Dermis blood vessel endothelial cell (primary cell): ENCODE measurements around the gene NCAPH2. TPM values are rescaled to one million over a fixed set of nuclear protein-coding genes. Genes with fewer than 3 reads are reported as not detected.

Experiments
- DNase-seq: peaks from one replicate; pipeline ENCODE4 v3.0.0; 2010
- total RNA-seq: library from RNA; depleted of rRNA; stranded (reverse); fragments of >200 nt; gene quantifications from 2 replicates; pipeline ENCODE4 v1.2.3, GENCODE V29; 2014

NCAPH2 gene
- 30.1 and 37.1 TPM in 2 replicates for total RNA-seq

DNA sequence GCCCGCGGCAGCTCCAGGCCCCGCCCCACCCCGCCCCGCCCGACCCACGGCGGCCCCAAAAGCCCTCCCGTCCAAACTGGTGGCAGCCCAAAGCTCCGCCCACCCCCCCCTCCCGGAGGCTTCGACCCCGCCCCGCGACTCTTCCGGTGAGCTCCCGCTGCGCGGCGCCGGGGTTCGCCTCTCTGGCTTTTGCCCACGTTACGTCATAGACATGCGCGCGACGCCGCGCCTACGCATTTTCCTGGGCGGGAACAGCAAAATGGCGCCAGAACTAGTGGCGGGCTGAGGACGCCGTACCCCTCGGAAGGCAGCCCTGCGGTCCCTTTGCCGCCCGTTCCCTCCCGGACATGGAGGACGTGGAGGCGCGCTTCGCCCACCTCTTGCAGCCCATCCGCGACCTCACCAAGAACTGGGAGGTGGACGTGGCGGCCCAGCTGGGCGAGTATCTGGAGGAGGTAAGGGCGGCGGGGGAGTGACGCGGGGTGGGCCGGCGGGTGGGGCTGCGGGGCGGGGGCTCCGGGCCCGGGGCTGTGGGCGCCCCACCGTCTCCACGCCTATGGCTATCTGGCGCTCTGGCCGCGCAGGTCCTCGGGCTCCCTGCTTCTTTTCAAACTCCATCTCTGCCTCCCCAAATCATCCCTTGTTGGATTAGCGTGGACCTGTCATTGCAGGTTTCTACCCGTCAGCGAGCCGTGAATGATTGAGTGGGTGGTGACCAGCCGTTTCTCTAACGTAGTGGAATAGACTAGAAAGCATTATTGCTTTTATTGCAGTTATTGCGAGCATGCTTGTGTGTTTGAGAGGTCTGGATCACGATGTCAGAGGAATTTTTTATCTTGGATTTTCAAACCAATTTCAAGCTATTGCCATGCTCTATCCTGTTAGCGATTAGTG lies at the start of gene NCAPH2:
Gene NCAPH2, plus strand, starts transcription at position 234 of the 894 bp plus-strand sequence. Its CDS starts 114 bp downstream, at position 348.
- peak; percentile 98 for DNase-seq

DNA sequence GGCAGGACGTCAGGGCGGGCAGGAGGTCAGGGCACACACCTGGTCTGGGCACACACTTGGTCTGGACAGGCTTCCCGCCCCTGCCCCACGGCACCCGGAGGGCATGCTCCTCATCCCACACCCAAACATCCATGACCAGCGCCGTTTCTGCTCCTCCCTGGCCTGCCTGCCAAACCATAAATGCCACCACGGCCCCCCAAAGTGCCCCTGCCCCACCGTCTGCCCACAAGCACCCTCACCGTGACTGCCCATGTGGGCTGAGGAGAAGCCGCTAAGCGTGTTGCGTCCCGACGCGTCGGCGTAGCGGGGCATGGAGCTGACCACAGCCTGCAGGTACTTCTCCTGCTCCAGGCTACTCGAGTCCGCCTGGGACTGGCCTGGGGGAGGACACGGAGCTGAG lies 49.0 kb upstream of the NCAPH2 start:
- no peak for DNase-seq

DNA sequence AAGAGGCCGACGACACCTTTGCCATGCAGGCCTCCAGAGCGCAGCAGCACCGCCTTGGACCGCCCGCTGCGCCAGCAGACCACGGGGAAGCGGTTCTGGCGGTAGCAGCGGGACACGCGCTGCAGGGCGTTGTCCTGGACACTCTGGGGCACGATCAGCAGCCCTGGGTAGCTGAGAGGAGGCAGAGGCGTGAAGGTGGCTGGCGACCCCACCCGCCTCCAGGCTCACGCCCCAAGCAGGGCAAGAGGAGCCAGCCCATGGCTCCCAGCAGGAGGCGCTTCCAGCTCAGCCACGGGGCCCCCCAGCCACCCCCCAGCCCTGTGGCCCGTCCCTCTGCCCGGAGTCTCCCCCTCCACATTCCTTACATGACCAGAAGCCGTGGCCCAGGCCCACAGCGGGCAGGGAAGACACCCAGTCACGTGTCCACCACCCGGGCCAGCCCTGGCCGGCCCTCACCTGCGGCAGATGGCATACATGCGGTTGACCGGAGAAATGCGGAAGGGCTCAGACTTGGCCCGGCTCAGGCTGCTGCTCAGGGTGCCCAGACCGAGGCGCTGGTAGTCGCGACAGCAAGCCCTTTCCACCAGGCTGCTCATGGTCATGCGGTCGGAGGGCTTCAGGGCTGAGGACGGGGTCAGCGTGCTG lies 48.4 kb upstream of the NCAPH2 start:
- no peak for DNase-seq

DNA sequence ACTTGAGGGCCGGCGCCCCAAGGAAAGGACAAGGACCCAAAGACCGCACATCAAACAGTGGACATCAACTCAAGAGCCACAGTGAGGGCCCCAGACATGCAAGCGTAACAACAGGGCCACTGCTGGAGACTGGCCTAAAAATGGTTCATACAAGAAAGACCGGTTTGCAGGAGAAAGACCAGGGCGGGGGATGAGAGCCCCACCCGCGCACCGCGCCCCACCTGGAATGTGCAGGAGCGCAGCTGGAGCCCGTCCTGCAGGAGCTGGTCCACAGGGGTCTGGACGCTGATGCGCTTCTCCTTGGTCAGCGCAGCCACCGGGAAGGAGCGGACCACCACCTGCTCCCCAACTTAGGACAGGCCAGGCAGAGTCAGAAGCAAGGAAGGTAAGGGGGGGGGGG lies 47.1 kb upstream of the NCAPH2 start:
- no peak for DNase-seq

DNA sequence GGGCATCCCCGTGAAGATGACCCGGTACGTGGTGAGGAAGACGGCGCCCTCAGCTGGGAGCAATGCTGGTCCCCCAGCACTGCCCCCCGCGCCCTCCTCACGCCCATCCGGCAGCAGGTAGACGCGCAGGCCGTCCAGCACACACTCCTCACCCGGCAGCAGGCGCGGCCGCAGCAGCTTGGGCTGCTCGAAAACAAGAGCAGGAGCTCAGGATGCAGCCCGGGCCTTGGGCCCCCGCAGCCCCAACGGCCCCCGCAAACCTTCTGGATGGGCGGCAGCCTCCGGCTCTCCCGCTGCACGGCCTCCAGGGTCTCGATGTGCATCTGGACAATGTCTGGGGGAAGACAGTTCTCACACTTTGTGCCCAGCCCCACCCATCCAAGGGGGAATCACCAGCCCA lies 46.5 kb upstream of the NCAPH2 start:
- DNase-seq: no peak

DNA sequence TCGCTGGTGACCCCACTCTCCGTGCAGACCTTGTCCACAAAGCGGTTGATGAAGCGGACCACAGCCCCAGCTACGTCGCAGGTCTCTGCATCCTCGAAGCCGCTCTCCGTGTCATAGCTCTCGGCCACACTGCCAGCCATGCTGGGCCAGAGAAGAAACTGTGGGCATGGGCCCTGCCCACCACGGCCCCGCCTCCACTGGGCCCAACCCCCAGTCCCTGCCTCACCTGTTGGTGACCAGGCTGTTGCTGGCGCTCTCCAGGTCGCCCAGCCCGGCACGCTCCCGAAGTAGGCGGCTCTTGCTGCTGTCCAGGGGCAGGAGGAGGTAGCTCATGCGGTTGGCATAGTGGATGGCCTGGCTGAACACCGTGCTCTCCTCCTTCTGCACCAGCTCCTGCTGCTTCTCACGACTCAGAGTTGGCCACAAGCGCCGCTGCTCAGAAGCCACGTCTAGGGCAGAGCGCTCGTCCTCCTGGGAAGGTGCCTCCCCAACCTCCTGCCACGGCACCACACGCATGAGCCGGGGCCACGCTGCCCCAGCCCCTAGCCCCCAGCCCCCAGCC lies 46.0 kb upstream of the NCAPH2 start:
- DNase-seq: no peak

DNA sequence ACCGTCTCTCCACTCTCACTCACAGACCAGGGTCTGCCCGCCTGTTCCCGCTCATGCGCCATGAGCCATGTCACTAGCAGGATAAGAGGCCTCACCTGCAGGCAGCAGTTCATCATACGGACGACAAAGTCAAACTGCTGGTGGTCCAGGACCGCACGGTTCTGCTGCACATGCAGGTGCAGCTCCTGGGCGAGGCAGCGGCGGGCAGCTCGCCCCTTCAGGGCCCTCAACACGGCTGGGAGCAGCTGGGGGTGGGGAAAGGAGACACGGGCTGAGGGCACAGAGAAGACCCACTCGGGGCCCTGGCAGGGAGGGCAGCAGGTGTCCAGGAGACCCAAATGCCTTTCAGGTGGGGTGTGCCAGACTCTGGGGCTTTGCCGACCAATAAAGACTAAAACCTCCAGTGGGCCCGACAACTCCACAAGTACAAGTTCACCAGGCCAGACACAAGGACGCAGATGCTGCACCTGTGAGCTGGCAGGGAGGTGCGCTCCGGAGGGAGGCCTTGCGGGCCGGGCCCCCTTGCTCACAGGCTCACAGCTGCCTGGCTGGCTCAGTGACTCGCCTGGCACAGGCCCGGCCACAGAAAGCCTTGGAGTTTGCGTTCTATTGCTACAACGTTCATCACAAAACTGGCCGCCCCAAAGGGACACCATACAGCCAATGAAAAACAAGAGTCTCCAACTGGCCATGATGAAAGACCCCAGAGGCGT lies 44.7 kb upstream of the NCAPH2 start:
- DNase-seq: no peak

DNA sequence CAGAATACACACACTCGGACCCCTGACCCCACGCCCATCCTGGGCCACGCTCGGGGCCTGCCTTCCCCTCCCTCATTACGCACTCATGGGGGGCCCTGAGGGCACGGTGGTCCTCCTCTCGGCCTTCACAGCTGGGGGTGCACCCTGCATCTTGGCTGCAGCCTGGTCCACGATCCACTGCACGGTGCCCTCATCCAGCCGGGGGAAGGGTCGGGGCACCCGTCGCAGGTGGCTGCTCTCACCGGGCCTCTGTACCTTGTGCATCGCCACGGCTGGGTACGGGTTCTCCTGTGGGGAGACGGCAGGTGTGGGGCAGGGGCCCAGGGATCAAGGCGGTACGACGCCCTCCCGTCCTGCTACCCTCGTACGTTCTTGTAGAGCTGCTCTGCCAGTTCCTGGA lies 43.6 kb upstream of the NCAPH2 start:
- DNase-seq: no peak

DNA sequence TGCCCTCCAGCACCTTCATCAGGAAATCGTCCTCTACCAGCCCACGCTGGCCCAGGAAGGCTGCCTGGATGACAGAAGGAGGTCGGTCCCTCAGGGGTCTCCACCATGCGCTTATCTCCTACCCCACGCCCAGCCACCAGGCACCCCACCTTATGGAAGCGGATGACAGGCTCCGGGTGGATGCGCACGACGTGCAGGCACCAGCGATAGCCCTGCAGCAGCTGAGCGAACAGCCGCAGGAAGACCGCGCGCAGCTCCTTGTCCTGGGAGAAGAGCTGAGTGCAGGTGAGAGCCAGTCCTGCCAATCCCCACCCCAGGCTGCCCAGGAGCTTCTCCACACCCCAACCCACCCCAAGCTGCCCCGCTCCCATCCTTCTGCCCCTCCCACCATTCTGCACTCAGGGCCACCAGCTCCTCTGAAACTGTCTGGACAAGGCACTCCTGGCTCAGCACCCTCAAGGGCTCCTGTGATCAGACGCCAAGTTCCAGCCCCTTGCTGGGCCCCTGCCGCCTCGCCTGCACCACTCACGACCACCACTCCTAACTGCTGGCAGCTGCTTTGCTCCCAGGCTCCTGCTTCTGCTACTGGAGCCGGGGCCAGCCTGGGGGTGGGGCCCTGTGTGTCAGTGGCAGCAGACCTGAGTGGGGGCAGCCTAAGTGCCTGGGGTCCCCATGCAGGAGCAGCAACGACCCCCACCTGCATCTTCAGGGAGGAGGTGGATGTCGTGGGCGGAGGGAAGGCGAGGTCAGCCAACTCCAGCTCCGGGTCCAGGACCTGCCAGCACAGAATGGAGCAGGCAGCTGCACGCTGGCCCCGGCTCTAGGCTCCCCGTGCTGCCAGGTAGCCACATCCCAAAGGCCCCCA lies 42.7 kb upstream of the NCAPH2 start:
- DNase-seq: no peak

DNA sequence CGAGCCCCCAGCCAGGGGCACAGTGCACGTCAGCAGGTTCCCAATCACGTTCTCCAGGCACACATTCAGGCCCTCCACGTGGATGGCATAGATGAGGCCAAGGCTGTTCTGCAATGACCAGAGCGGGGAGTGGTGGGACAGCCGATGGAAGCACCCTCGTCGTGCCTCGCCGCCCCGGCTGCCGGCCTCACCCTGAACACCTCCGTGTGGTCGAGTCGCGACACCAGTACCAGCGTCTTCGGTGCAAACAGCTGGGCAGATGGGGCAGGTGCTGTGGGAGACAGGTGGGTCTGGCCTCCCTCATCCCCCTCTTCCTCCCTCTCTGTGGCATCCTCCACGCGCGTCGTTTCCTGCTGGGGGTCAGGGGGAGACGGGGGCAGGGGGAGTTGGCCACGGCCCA lies 40.7 kb upstream of the NCAPH2 start:
- DNase-seq: no peak

DNA sequence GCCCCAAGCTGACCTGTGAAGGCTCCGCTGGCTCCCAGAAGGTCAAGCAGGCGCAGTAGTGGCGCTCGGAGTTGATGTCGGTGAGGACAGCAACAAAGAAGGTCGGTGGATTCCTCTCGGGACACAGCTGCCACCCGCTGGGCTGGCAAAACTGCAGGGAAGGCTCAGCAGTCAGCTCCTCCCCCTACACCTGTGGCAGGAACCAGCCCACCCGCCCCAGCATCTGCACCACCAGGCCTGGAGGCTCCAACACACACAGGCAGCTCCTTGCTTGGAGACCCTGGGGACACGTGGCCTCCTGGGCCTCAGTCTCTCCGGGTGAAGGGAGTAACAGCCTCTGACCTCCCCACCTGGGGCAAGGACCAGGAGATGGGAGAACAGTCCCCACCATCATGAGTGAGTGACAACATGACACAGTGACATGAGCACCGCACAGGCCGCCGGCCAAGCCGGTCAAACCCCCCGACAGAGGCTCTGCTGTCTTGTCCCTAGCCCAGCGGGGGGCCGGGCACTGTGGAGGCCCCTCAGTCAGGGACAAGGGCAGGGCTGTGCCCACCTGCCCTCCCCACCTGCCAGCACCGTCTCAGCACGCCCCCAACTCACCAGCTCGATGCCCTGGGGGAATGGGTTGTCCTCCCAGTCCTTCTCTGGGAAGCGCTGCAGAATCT lies 40.1 kb upstream of the NCAPH2 start:
- DNase-seq: no peak

DNA sequence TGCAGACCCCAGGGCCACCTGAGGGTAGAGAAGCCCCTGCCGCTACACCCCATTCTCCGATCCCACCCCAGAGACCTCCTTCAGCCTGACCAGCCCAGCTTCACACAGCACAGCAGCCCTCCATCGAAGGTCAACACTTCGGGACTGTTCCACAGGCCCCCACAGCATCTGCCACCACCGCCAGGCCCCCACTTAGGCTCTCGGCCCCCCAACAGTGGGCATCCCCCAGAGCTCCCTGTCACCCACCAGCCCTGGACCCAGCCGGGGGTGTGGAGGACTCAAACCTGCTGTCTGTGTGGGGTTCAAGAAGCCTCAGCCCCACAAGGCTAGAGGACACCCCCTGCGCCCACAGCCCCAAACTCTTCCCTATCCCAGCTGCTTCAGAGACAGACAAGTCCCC lies 39.4 kb upstream of the NCAPH2 start:
- no peak for DNase-seq

DNA sequence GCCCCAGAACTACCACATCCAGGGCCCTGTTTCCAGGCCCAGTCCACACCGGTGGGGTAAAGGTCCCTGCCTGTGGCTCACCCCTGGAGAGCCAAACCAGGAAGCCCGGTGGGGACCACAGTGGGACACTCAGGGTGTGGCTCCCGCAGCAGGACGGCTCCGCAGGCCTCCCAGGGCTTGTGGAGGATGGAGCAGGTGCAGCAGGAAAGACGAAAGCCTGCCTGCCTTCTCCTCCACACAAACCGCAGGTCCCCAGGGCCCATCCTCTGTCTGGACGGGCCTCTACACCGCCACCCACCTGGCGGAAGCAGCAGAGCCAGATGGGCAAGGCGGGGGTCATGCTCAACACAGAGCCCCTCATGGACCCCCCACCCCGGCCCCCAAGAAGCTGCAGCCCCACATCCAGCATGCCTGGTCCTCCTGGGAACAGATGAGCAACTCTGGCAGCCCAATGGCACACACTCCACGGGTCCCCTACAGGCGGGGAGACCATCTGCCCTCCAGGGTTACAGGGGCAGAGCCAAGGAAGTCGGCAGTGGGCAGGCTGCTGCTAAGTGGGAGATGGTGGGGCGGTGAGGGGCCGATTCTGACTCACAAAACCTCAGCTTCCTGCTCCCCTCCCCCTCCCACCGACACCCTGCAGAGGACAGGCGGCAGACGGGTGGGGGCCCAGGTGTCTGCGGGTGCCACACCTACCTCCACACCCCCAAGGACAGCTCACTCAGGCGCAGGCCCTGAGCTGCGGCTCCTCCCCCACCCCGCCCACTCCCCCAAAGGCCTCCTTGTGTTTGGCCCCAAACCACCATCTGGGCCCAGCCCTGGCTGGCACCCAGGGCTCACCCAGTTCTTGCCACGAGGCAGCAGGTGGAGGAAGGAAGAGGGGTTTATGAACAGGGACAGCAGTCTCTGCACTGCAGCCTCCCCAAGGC lies 38.4 kb upstream of the NCAPH2 start:
- DNase-seq: peak; percentile 31

DNA sequence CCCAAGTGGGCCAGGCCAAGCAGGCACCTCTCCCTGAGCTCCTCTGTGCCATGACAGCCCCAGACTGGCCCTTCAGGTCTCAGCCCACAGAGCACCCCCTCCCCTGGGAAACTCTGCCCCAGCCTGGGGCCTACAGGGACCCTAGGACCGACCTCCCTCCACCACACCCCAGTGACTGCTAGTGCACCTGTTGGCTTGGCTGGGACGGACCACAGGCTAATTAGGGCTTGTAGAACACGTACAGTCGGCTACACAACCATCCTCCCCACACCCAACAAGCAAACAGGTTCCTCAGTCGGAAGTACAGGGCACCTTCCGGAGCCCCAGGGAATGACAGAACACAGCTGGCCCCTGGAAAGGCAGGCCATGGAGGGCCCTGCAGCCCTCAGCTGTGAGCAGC lies 37.5 kb upstream of the NCAPH2 start:
- no peak for DNase-seq

DNA sequence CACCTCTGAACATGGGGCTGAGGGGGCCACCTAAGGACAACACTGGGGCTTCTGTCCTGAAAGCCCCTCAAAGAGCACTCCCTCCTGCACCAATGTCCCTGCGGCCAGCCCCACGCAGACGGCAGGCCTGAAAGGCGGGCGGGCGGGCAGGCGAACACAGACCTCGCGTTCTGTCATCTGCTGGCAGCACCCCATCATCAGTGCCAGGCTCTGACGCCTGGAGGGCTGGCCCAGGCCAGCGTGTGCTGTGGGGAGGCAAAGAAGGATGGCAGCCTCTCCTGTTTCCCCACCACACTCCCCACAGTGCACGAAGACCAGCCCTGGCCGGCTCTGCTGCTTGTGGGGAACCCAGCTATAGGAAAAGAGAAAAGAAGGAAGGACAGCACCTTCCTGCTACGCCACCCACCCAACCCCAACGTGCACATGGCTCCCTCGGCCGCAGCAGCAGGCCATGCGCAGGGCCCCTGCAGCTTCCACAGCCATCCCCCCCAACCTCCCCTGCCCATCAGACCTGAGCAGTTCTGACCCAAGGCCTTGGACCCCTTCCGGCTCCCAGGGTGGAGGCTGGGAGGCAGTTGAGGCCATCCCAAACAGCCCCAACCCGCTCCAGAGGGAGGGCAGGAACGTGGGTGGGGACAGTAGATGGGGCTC lies 36.7 kb upstream of the NCAPH2 start:
- no peak for DNase-seq

DNA sequence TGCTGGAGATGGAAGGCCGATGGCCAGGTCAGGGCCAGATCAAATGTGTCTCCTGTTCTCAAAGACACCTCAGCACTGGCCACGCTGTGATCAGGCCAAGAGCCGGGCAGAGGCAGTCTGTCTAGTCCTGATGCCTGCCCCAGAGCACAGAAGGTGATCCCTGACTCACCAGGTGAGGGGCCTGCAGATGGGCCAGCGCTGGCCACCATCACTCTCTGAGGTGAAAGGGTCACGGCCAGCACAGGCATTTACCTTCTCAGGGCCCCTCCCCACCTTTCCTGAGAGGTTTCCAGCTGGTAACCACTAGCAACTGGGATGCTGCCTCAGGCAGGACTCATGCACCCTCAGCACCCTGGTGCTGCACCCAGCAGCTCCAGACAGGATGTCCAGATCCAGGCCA lies 36.1 kb upstream of the NCAPH2 start:
- DNase-seq: no peak

DNA sequence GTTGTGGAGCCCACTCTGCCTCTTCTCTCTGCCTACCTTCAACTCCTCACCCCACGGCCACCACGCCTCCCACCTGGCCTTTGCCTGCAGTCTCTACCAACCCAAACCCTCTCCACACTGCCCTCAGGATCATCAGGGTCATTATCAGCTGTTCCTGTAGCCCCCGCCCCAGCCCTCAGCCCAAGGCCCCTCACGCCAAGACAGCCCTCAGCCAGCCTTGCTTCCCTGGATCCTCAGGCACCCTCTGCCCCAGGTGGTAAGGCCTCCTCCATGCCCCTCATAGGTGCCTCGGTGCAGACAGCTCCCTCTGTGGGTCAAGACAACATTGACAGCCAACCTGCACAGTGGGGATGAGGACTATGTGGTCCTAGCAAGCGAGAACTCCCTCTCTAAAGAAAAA lies 34.9 kb upstream of the NCAPH2 start:
- peak; percentile 42 for DNase-seq

DNA sequence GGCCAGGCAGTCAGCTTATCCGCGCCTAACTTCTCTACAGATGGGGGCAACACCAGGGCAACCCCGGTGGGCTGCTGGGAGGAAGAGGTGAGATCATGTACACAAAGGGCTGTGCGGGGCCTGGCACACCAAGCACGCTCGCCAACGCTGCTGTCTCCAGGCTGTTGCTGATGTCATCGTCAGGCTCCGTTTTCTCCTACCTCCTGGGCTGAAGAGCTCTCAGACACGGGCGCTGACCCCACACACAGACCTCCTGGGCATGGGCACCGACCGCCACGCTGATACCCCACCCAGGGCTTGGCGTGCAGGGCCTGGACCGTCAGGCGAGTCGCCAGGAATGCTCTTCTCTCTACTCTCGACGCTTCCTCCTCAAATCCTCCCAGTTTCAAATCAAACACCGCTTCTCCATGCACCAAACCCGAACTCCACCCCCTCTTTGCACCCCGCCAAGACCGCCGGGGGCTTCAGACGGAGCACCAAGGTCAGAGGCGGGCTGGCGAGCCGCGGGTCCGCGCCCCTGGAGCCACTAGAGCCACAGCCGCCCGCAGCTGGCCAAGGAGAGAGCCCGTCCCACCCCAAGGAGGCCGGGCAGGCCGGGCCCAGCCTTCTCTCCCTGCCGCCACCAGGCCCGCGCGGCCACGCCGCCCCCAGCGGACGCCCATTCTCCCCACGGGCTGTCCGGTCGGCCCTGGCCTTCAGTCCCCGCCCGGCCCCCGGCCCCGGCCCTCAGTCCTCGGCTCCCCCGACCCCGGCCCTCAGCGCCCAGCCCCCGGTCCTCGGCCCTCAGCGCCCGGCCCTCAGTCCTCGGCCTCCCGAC lies 34.0 kb upstream of the NCAPH2 start:
- DNase-seq: peak; percentile 63
